Keratinocyte (primary cell): ENCODE measurements around the gene HINT2. TPM values are rescaled to one million over a fixed set of nuclear protein-coding genes. Genes with fewer than 3 reads are reported as not detected.

Experiments used
- DNase-seq: peaks from one replicate; pipeline ENCODE4 v3.0.0-alpha.2; 2011; ENCODE audit warnings: low read depth, missing footprints, low spot score
- FAIRE-seq: peaks from 2 replicates; lab custom pipeline; 2011; peaks lifted over from hg19 to GRCh38; lab: Jason Lieb, UNC
- H2AFZ ChIP-seq: 2 replicates; pipeline ENCODE4 v1.6.0; 2012; ENCODE audit warnings: low read length, control low read depth, inconsistent platforms; ENCODE audit not compliant: control insufficient read depth
- H3K27ac ChIP-seq: 2 replicates; pipeline ENCODE4 v1.5.1; 2011; ENCODE audit warnings: low read length; ENCODE audit not compliant: control insufficient read depth, insufficient read depth
- H3K27me3 ChIP-seq: 3 replicates; pipeline ENCODE4 v1.6.0; 2011; ENCODE audit warnings: low read length; ENCODE audit not compliant: control insufficient read depth, insufficient read depth; ENCODE audit errors: extremely low read depth
- H3K36me3 ChIP-seq, 2 experiments: 2 replicates in 1 of 2; 3 replicates in 1 of 2; pipeline ENCODE4 v1.5.1; 2011; ENCODE audit warnings: low read length in 2 of 2, mild to moderate bottlenecking in 1 of 2; ENCODE audit not compliant: control insufficient read depth in 2 of 2, insufficient read depth in 2 of 2; ENCODE audit errors: extremely low read depth in 1 of 2
- H3K4me1 ChIP-seq: 3 replicates; pipeline ENCODE4 v1.5.1; 2011; ENCODE audit warnings: low read length; ENCODE audit not compliant: control insufficient read depth, insufficient read depth; ENCODE audit errors: extremely low read depth
- H3K4me2 ChIP-seq: 3 replicates; pipeline ENCODE4 v1.6.0; 2011; ENCODE audit warnings: low read depth, low read length; ENCODE audit not compliant: control insufficient read depth, insufficient read depth; ENCODE audit errors: extremely low read depth
- H3K4me3 ChIP-seq, 3 experiments: fragments of 200-600 bp in 1 of 3; sonication (generic) in 1 of 3; 2 replicates in 2 of 3; 3 replicates in 1 of 3; pipeline ENCODE4 v1.5.1; 2011 to 2016; ENCODE audit warnings: low read length in 3 of 3, mild to moderate bottlenecking in 3 of 3, control low read depth in 2 of 3, inconsistent platforms in 1 of 3, low read depth in 1 of 3, mixed read lengths in 1 of 3, mixed run types in 1 of 3, moderate library complexity in 1 of 3; ENCODE audit not compliant: control insufficient read depth in 2 of 3, insufficient read depth in 2 of 3; ENCODE audit errors: extremely low read depth in 1 of 3
- H3K79me2 ChIP-seq: 2 replicates; pipeline ENCODE4 v1.6.0; 2012; ENCODE audit warnings: low read length; ENCODE audit not compliant: control insufficient read depth, insufficient read depth
- H3K9ac ChIP-seq: 3 replicates; pipeline ENCODE4 v1.6.0; 2011; ENCODE audit warnings: low read length; ENCODE audit not compliant: control insufficient read depth, insufficient read depth; ENCODE audit errors: extremely low read depth
- H3K9me1 ChIP-seq: 3 replicates; pipeline ENCODE4 v1.6.0; 2011; ENCODE audit warnings: low read length; ENCODE audit not compliant: control insufficient read depth, insufficient read depth; ENCODE audit errors: extremely low read depth
- H3K9me3 ChIP-seq: 2 replicates; pipeline ENCODE4 v1.5.1; 2012; ENCODE audit warnings: low read depth, low read length; ENCODE audit not compliant: control insufficient read depth
- H4K20me1 ChIP-seq: 3 replicates; pipeline ENCODE4 v1.6.0; 2011; ENCODE audit warnings: low read length; ENCODE audit not compliant: control insufficient read depth, insufficient read depth; ENCODE audit errors: extremely low read depth
- EZH2 ChIP-seq: IDR thresholded peaks from one replicate; pipeline ENCODE4 v1.6.1; 2012; ENCODE audit warnings: inconsistent platforms, mild to moderate bottlenecking, low read length, moderate library complexity
- dilution Hi-C: fragments of 300-500 bp; cut with MboI; formaldehyde crosslinking; loops from one replicate; pipeline ENCODE4 v1.7.0; 2020; ENCODE audit warnings: low sequenced_read_pairs; ENCODE audit not compliant: extremely low pct_ligation_motif_present
- polyA plus RNA-seq, 5 experiments: library from polyadenylated mRNA; depleted of rRNA in 3 of 5; stranded (reverse) in 3 of 5; stranded (forward) in 1 of 5; unstranded in 1 of 5; fragments of >200 nt; gene quantifications; 1 replicate in 1 of 5; 2 replicates in 3 of 5; 3 replicates in 1 of 5; pipeline versions ENCODE4 v1.2.1 to v1.2.3, GENCODE V29; 2011 to 2012; ENCODE audit warnings: missing spikeins in 2 of 5, low read depth in 1 of 5, low replicate concordance in 1 of 5
- TF ChIP-seq, protein P1 (sequence below), 3 experiments: IDR thresholded peaks in 1 of 3; conservative IDR thresholded peaks in 1 of 3; optimal IDR thresholded peaks in 1 of 3; 2 replicates in 2 of 3; 3 replicates in 1 of 3; pipeline versions ENCODE3 to v1.5.1; 2011; ENCODE audit warnings: low read length in 3 of 3, mild to moderate bottlenecking in 3 of 3, moderate library complexity in 2 of 3, control low read depth in 1 of 3, inconsistent platforms in 1 of 3; ENCODE audit not compliant: insufficient read depth in 2 of 3; ENCODE audit errors: extremely low read depth in 1 of 3

The HINT2 gene
- polyA plus RNA-seq, 1 donor (not counting 4 experiments of a cell fraction or from before 2014, with no cell fraction given): 16.6 TPM

DNA sequence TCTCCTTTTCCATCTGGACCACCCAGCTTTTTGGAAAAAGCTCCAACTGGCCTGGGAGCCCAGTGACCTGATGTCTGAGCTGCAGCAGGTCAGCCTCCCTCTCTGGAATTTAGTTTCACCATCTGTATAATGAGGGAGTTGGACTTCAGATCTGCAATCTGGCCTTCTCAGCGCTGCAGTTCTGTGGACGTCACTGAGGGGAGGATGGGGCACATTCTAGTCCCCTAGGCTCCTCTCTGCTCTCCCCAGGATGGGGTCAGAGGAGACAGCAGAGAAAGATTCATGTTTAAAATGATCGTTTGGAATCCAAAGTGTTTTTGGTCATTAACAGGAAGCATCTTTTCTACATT is 45.1 kb upstream of the HINT2 start:
- H3K36me3 ChIP-seq: no peaks in the 10 kb centered on the region
- H3K27me3 ChIP-seq: peaks cover 13% of the 10 kb centered on the region
- no peak overlapping the region for H3K4me3 ChIP-seq
- no peaks in the 10 kb centered on the region for H3K9me3 ChIP-seq
- H4K20me1 ChIP-seq: no peaks in the 10 kb centered on the region
- H2AFZ ChIP-seq: no peak overlapping the region
- no peak overlapping the region for H3K27ac ChIP-seq
- no peaks in the 10 kb centered on the region for H3K79me2 ChIP-seq
- DNase-seq (no peak), FAIRE-seq (no peak)
- H3K4me2 ChIP-seq: no peak overlapping the region
- dilution Hi-C loops: no loop called here
- no peak overlapping the region for H3K9ac ChIP-seq
- TF ChIP-seq EZH2: no peak
- TF ChIP-seq, protein P1, sequence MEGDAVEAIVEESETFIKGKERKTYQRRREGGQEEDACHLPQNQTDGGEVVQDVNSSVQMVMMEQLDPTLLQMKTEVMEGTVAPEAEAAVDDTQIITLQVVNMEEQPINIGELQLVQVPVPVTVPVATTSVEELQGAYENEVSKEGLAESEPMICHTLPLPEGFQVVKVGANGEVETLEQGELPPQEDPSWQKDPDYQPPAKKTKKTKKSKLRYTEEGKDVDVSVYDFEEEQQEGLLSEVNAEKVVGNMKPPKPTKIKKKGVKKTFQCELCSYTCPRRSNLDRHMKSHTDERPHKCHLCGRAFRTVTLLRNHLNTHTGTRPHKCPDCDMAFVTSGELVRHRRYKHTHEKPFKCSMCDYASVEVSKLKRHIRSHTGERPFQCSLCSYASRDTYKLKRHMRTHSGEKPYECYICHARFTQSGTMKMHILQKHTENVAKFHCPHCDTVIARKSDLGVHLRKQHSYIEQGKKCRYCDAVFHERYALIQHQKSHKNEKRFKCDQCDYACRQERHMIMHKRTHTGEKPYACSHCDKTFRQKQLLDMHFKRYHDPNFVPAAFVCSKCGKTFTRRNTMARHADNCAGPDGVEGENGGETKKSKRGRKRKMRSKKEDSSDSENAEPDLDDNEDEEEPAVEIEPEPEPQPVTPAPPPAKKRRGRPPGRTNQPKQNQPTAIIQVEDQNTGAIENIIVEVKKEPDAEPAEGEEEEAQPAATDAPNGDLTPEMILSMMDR (optimal IDR thresholded peaks at IDR 0.05 in 1 of 3, IDR thresholded peaks at IDR 0.05 in 1 of 3, conservative IDR thresholded peaks at IDR 0.05 in 1 of 3; ENCODE audit: extremely low read depth in 1 of 3, insufficient read depth in 2 of 3, low read length in 3 of 3): no peak
- no peaks in the 10 kb centered on the region for H3K9me1 ChIP-seq
- H3K4me1 ChIP-seq: no peaks in the 10 kb centered on the region

DNA sequence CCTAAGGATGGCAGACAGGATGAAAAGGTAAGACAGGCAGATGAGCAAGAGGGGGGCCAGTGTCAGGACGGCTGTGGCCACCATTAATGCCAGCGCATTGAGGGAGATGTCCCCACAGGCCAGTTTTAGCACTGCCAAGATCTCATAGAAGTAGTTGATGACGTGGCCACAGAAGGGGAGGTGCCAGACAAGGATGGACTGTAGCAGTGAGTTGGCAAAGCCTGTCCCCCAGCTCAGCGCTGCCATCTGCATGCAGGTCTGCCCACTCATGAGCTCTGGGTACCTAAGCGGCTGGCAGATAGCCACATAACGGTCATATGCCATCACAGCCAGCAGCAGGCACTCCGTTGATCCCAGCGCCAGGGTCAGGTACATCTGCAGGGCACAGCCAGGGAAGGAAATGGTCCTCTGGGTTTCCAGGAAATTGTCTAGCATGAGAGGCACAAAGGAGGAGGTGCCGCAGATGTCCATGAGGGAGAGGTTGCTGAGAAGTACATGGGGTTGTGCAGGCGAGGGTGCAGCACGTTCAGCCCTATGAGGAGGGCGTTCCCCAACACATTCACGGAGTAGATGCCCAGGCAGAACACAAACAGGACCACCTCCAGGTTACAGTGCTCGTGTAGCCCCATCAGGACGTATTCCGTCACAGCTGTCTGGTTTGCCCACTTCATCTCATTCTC is 44.6 kb upstream of the HINT2 start:
- DNase-seq (no peak), FAIRE-seq (no peak)
- no peak for TF ChIP-seq EZH2
- TF ChIP-seq, protein P1 (optimal IDR thresholded peaks at IDR 0.05 in 1 of 3, IDR thresholded peaks at IDR 0.05 in 1 of 3, conservative IDR thresholded peaks at IDR 0.05 in 1 of 3; ENCODE audit: extremely low read depth in 1 of 3, insufficient read depth in 2 of 3, low read length in 3 of 3): peak in 1 of 3 experiments; percentile 23
- H3K4me1 ChIP-seq: no peaks in the 10 kb centered on the region
- no peak overlapping the region for H3K9ac ChIP-seq
- H3K79me2 ChIP-seq: no peaks in the 10 kb centered on the region
- no peak overlapping the region for H3K4me2 ChIP-seq
- H2AFZ ChIP-seq: no peak overlapping the region
- no peaks in the 10 kb centered on the region for H3K9me3 ChIP-seq
- H3K4me3 ChIP-seq: no peak overlapping the region
- no peaks in the 10 kb centered on the region for H3K36me3 ChIP-seq
- no peak overlapping the region for H3K27ac ChIP-seq
- dilution Hi-C loops: no loop called here
- H3K9me1 ChIP-seq: no peaks in the 10 kb centered on the region
- no peaks in the 10 kb centered on the region for H4K20me1 ChIP-seq
- H3K27me3 ChIP-seq: peaks cover 13% of the 10 kb centered on the region
